HG03066 (cell line): ENCODE data around the gene LBHD2.

ENCODE experiments used
- ATAC-seq: cut with Tn5 transposase; IDR thresholded peaks from one replicate; pipeline ENCODE4 v1.9.1; 2021; ENCODE audit warnings: low read depth; ENCODE audit not compliant: unreplicated experiment

LBHD2 gene

DNA sequence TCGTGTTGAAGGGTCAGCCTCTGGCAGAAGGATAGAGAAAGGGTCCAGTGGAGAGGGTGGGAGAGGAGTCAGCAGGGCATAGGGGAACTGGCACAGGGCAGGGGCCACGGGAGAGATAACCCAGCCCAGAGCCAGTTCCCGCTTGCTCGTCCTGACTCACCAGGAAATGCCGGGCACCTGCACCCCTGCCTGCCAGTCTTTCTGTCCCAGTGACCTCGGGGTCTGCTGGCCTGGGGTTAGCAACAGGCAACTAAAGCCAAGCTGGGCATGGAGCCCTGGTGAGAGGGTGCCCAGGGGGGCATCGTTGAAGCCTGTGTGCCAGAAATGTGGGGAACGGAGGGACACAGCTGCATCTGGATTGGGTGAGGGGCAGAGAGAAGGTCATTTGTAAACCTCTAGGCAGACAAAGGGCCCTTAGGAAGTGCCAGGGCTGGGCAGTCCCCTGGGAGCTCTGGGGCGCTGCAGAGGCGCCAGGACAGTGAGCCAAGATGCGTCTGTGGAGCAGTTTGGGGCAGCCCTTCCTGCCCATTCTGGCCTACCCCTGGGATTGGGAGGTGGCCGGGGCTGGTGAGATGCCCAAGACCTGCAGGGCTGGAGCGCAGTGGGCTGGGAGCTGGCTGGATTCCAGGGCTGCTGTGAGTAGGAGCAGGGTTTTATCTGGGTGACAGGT is 44.8 kb downstream of the LBHD2 start:
- ATAC-seq, result no peak

DNA sequence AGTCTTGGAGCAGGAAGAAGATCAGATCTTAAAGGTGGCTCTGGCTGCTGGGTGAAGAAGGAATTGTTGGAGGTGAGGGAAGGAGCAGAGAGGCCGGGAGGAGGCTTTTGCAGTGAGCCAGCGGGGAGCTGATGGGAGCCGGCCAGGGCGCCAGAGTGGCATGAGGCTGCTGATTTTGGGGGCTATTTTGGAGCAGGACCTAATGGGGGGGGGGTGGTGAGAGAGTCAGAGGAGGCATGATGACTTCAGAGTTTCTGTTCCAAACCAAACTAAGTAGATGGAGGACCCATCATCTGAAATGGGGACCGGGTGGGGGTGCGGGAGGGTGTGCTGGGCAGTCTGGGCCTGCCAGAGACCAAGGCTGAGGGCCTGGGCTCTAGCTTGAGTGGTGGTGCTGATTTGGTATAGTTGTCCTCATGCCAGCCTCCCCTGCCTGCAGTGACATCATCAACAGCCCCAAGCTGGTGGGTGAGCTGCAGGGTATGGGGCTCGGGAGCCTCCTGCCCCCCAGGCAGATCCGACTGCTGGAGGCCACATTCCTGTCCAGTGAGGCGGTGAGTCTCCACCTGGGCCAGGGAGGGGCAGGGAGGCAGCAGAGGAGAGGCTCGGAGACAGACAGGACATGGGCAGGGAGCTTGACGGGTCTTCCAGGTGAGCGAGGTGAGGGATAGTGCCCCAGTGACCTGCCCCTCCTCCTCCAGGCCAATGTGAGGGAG is 45.4 kb downstream of the LBHD2 start:
- no peak for ATAC-seq

DNA sequence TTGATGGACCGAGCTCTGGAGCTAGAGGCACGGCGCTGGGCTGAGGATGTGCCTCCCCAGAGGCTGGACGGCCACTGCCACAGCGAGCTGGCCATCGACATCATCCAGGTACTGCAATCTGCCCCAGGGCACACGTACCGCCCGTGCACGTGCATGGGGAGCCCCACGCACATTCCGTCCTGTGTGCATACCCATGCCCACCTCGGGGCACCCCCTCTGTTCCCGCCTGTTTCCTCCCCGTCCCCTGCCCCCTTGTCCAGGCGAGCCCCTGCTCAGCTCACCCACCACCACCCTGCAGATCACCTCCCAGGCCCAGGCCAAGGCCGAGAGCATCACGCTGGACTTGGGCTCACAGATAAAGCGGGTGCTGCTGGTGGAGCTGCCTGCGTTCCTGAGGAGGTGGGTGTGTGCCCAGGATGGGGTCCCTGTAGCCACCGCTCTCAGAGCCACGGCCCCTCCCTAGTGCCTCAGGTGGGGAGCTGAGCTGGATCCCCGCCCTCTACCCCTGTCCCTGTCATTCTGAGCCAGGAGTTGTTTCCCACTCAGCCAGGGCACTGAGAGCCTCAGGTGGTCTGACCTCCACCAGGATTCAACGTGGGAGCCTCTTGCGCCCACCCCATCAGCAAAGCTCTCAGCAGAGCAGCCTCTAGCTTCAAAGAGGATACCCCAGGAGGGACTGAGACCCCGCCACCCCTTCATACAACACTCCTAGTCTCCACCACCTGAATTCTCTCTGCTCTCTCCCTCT is 46.2 kb downstream of the LBHD2 start:
- no peak for ATAC-seq

DNA sequence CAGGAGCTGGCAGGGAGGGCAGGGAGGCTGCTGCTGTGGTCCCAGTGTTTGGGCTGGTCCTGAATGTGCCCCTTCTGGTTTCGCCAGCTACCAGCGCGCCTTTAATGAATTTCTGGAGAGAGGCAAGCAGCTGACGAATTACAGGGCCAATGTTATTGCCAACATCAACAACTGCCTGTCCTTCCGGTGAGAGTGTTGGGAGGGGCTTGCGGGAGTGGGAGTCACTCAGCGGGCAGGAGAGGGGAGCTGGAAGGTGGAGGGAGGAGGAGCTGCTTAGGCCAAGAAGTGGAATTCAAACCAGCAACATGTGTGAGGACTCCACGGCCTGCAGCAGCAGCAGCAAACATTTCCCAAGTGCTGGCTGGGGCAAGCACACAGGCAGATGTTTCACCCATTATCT is 47.0 kb downstream of the LBHD2 start:
- ATAC-seq, result no peak

DNA sequence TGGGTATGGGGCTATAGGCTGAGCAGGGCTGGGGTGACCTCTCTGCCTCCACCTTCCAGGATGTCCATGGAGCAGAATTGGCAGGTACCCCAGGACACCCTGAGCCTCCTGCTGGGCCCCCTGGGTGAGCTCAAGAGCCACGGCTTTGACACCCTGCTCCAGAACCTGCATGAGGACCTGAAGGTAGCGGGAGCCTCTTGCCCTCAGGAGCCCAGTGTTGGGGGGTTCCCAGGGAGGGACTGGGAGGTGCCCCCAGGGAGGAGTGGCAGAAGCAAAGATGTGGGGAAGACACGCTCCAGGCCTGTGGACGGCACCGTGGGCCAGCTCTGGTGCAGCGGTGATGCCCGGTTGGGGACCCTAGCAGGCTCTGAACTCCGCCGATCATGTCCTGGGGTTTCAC is 47.6 kb downstream of the LBHD2 start:
- no peak for ATAC-seq

DNA sequence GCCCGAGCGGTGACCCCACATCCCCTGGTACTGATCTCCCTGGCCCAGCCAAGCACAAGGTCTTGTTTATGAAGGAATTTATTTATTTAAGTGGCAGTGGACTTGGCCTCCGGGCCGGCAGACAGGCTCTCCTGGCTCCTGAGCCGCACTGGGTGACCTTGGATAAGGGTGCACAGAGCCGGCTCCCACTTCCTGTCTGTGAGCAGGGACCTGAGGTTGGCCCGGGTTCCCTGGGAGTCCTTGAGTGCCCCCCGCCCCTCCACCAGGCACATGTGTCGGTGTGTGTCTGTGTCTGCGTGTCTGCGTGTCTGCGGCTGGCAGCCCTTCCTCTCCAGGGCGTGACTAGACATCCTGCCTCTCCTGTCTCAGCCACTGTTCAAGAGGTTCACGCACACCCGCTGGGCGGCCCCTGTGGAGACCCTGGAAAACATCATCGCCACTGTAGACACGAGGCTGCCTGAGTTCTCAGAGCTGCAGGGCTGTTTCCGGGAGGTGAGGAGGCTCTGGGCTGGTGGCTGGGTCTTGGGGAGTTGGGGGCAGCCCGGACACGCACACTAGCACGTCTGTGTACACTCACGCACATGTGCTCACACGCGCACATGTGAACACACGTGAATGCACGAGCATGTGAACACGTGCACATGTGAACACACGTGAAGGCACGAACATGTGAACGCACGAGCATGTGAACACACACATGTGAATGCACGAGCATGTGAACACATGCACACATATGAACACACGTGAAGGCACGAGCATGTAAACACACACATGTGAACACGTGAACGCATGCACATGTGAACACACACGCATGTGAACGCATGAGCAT is 48.6 kb downstream of the LBHD2 start:
- no peak for ATAC-seq

DNA sequence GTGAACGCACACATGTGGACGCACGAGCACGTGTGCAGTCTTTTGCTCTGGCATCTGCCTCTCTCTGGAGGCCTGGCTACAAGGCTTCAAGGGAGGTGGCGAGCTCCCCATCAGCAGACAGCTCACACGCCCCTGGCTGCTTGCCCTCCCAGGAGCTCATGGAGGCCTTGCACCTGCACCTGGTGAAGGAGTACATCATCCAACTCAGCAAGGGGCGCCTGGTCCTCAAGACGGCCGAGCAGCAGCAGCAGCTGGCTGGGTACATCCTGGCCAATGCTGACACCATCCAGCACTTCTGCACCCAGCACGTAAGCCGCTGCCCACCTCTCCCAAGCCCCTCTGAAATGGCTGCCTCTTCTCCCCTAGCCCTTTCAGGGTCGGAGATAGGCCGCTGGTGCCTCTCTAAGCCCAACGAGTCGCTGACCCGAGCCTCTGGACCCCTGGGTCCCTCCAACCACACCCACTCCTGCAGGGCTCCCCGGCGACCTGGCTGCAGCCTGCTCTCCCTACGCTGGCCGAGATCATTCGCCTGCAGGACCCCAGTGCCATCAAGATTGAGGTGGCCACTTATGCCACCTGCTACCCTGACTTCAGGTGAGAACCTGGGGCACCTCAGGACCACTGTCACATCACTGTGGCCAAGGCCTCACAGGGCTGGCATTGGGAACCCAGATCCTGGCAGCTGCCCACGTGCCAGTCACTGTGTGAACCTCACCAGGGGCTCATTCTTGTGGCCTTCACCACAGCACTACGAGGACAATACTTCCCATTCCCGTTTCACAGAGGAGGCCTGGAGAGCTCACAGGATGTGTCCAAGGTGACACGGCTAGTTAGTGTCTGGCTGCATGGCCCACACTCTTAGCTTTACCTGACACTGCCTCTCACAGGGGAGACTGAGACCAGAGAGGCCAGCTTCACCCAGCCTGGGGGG is 49.5 kb downstream of the LBHD2 start:
- no peak for ATAC-seq

DNA sequence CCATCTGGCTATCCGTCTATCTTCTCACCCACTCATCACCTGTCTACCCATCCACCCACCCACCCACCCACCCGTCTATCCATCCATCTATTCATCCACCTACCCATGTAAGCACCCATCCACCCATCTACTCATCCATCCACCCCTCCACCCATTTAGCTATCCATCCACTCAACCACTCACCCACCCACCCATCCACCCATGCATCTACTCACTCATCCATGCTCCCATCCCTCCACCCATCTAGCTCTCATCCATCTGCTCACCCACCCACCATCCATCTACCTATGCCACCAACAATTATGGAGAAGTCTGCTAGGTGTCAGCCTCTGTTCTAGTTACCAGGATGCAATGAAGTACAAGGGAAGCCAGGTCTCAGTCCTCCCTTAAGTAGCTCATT is 50.4 kb downstream of the LBHD2 start:
- ATAC-seq, result no peak

DNA sequence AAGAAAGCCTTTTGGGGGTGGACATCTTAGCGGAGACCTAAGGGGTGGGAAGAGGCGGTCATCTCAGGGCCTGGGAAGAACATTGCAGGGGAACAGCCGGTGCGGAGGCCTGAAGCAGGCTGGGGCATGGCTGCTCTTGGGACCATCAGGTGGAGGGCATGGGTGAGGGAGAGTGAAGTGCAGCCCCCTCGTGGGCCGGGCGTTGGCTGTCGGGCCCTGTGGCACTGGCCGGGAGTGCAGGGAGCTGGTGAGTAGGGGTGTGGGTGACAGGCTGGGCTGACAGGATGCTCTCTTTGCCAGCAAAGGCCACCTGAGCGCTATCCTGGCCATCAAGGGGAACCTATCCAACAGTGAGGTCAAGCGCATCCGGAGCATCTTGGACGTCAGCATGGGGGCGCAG is 50.9 kb downstream of the LBHD2 start:
- no peak for ATAC-seq

DNA sequence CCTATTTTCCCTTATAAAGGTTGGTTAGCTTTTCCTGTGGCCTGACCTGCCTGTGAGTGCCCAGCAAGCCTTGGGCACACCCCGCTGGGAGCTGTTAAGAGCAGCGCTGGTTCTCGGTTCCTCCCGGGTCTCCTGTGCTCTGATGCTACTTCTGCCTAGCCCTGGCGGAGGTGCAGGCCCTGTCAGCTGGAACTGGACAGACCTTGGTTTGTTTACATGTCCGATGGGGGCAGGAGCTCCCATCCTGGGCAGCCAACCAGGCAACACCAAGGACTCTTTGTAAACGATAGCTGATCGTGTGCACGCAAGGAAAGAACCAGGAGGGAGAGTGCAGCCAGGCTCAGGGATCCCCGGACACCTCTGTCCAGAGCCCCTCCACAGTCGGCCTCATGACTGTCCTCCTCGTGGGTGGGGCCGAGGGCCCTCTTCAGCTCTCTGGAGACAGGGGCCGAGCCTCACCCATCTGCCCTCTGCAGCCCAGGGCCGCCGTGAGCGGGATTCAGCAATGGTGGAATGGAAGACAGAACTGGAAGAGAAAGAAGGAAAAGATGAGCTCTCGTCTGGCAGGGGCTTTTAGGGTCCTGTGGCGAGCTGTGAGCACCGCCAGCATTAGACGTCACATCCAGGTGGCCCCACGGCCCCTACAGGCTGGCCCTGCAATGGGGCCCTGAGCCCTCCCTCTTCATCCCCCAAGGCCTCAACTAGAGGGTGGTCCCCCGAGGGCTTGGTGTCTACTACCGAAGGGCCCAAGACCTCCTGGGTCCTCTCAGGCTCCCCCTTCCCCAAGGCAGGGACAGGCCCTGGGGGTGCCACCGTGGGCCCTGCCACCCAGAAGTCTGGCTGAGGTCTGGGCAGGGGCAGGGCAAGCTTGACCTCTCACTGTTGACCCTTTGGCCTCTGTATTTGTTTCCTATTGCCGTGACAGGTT is 51.6 kb downstream of the LBHD2 start:
- no peak for ATAC-seq

DNA sequence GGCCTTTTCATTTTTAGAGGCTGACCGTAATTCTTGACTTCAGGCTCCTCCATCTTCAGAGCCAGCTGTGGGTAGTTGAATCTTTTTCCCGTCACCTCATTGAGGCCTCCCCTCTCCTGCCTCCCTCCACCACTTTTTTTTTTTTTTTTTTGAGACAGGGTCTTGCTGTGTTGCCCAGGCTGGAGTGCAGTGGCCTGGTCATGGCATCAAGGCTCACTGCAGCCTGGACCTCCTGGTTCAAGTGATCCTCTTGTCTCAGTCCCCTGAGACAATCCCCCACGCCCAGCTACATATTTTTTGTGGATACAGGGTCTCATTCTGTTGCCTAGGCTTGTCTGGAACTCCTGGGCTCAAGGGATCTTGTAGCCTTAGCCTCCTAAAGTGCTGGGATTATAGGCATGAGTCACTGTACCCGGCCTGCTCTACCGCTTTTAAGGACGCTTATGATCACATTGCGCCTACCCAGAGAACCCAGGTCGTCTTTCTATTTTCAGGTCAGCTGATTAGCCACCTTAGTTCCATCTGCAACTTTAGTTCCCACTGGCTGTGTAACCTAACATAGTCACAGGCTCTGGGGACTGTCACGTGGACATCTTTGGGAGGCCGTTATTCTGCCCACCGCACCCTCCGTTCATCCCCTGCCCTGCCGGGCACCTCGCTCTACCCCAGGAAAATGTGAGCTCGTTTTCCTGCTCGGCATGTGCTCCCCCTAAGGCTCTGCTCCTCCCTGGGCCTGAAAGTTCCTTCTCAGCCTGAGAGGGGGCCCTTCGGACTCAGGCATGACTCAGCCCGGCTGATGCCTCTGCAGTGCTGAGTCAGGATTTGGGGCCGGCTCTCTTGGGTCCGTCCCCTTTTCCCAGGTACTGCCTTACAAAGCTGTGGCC is 52.6 kb downstream of the LBHD2 start:
- ATAC-seq, result no peak

DNA sequence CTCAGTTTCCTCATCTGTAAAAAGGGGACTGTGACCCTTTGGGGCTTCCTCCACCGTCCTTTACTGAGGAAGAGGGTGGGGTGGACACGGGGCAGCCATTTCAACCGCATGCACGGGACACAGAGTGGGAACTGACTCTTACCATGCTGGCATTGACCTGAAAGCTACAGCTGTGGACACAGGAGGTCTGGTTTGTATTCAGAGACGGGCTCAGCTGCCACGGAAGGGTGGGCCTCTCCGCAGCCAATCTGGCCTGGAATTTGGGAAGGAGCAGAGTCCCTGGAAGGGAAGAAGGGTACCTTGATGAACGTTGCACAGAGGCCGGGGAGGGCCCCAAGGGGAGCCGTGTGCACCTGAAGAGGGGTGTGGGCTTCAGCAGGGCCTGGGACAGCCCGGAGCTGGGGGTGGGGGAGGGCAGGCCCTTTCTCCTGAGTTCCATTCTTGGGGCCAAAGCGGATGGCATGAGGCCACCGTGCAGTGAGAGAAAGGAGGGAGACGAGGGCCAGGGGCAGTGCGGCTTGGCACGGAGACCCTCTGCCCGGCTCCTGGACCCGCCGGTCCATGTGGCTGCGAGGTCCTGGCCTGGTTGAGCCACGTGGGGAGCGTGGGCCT is 53.8 kb downstream of the LBHD2 start:
- ATAC-seq, result no peak

DNA sequence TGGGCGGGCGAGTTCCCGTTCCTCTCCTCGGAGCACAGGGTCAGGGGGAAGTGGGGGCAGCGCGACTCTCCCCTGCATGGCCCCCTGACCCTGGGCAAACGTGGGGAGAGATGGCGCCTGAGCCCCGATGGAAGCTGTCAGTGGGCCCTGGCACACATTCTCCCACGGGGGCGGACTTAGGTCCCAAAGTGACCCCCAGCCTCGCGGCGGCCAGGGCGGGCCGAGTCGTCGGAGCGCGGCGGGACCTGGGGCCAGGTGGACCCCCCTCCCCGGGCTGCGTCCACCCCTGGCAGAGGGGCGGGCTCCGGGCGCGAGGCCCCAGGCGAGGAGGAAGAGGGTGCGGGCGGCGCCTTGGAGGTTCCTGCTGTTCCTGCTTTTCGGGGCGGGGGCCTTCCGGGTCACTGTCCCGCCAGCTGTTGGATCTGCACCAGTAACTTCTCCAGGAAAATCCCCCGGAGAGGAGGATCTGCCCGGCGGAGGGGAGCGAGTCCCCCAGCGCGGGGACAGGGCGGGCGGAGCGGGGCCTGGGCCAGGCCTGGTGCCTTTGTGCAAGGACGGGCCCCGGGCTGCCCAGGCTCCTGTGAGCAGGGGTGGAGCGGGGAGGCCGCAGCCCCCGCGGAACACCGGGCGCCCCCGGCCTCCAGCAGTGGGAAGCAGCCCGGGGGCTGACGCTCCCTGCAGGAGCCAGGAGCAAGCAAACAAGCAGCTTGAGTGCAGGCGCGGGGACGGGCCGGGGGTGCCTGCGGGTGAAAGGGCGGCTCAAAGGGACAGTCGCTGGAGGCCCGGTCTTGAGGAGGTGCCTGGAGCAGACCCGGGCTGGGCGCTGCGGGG is 54.5 kb downstream of the LBHD2 start:
- no peak for ATAC-seq

DNA sequence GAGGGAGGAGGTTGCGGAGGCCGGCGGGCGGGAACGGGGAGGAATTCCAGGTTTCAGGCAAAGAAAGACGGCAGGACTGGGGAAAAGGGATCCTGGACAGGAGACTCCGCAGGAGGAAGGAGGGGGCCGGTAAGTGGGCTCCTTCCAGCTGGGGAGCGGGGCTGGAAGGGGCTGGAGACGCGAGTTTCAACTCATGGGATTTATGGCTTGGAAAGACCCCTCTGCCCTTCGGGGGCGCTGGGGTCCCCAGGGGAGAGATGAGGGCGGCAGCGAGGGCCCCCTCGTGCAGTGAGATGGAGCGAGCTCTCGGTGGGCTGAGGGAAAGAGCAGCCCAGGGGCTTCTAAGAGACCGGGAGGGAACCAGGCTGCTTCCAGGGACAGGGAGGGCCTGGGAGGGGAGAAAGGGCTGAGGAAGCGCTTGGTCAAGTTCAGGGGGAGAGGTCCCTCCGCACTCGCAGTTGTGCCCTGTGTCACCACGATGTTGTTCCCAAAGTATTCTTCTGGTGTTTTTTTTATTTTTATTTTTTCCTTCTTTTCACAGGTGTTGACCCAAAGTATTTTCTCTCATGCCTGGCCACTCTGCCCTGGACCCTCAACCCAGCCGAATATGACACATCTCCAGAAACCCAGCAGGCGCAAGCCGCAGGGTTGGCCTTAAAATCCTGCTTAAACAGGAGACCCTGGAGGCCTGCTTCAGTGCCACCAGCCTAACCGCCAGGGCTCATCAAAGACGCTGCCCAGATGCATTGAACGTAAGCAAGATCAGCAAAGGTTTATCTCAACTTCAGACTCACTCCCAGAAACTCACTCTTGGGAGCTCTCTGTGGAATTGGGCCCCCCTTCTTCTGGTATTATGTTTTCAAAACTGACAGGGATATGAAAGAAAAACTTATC is 55.4 kb downstream of the LBHD2 start:
- no peak for ATAC-seq
